HEK293T (cell line): ENCODE data around the gene EVPL.

Source experiments
- CTCF ChIA-PET: fragments of 350-600 bp; formaldehyde crosslinking; extraction: SDS; loops from one replicate; lab custom pipeline; 2021; ENCODE audit warnings: antibody characterized with exemption, inconsistent platforms; lab: Yijun Ruan, JAX
- POLR2A ChIA-PET: fragments of 350-600 bp; formaldehyde crosslinking; extraction: SDS; loops from one replicate; lab custom pipeline; 2020; ENCODE audit warnings: antibody characterized with exemption, inconsistent platforms; lab: Yijun Ruan, JAX
- DNase-seq: peaks from one replicate; pipeline ENCODE4 v3.0.0; 2012; ENCODE audit warnings: mixed read lengths; ENCODE audit errors: extremely low spot score
- ARNT ChIP-seq: fragments of 450-650 bp; IDR thresholded peaks from 2 replicates; pipeline ENCODE4 v1.6.1; 2017; ENCODE audit warnings: mild to moderate bottlenecking
- BHLHE40 ChIP-seq: fragments of 450-650 bp; IDR thresholded peaks from 2 replicates; pipeline ENCODE4 v1.6.1; 2016; ENCODE audit warnings: mild to moderate bottlenecking, moderate library complexity, borderline replicate concordance
- CTBP1 ChIP-seq: fragments of 450-650 bp; IDR thresholded peaks from 2 replicates; pipeline ENCODE4 v1.6.1; 2016; ENCODE audit warnings: borderline replicate concordance
- ELF4 ChIP-seq: fragments of 450-650 bp; IDR thresholded peaks from 2 replicates; pipeline ENCODE4 v1.6.1; 2017; ENCODE audit warnings: antibody characterized with exemption
- FOXA1 ChIP-seq: fragments of 450-650 bp; IDR thresholded peaks from 2 replicates; pipeline ENCODE4 v1.6.1; 2016; ENCODE audit warnings: mild to moderate bottlenecking
- FOXK2 ChIP-seq: fragments of 450-650 bp; IDR thresholded peaks from 2 replicates; pipeline ENCODE4 v1.6.1; 2016; ENCODE audit warnings: mild to moderate bottlenecking
- FOXM1 ChIP-seq: fragments of 450-650 bp; IDR thresholded peaks from 2 replicates; pipeline ENCODE4 v1.6.1; 2017; ENCODE audit warnings: mild to moderate bottlenecking, borderline replicate concordance
- HDGF ChIP-seq: fragments of 450-650 bp; IDR thresholded peaks from 2 replicates; pipeline ENCODE4 v1.6.1; 2017; ENCODE audit warnings: antibody characterized with exemption, borderline replicate concordance
- L3MBTL2 ChIP-seq: fragments of 450-650 bp; conservative IDR thresholded peaks from 2 replicates; pipeline ENCODE4 v1.6.1; 2016; ENCODE audit warnings: mild to moderate bottlenecking
- LEF1 ChIP-seq: fragments of 450-650 bp; IDR thresholded peaks from 2 replicates; pipeline ENCODE4 v1.6.1; 2017; ENCODE audit warnings: mild to moderate bottlenecking, borderline replicate concordance
- NFRKB ChIP-seq: fragments of 450-650 bp; IDR thresholded peaks from 2 replicates; pipeline ENCODE4 v1.6.1; 2016; ENCODE audit warnings: mild to moderate bottlenecking, moderate library complexity
- PKNOX1 ChIP-seq: fragments of 450-650 bp; IDR thresholded peaks from 2 replicates; pipeline ENCODE4 v1.6.1; 2016
- SP1 ChIP-seq: fragments of 450-650 bp; IDR thresholded peaks from 2 replicates; pipeline ENCODE4 v1.6.1; 2017
- SUZ12 ChIP-seq: fragments of 450-650 bp; IDR thresholded peaks from 2 replicates; pipeline ENCODE4 v1.6.1; 2016; ENCODE audit warnings: mild to moderate bottlenecking
- TARDBP ChIP-seq: fragments of 450-650 bp; IDR thresholded peaks from 2 replicates; pipeline ENCODE4 v1.6.1; 2016
- ZNF384 ChIP-seq: fragments of 450-650 bp; IDR thresholded peaks from 2 replicates; pipeline ENCODE4 v1.6.1; 2016

Gene EVPL

GRCh38 chr17:76019833-76020467 is 7.2 kb downstream of the EVPL start:
- no peak for DNase-seq
- no peak for TF ChIP-seq SUZ12
- TF ChIP-seq PKNOX1 = no peak
- TF ChIP-seq ELF4 = no peak
- CTCF ChIA-PET = interaction anchor here (0.7 to 1.9 kb wide), 6 partner anchors 10 to 104 kb away, joined by 3 to 9 read pairs (median 4); no protein-coding TSS in a partner anchor
- POLR2A ChIA-PET = interaction anchor here (0.9 kb wide), 1 partner anchor 52 kb away, joined by 3 read pairs; the partner anchor contains the start of gene SRP68

GRCh38 chr17:76018801-76019200 is 8.3 kb downstream of the EVPL start:
- DNase-seq = no peak
- ChIA-PET CTCF (interaction anchor here (1.9 kb wide), 1 partner anchor 11 kb away, joined by 9 read pairs; no protein-coding TSS in a partner anchor), POLR2A (no interaction called here)
- TF ChIP-seq FOXA1 = no peak
- no peak for TF ChIP-seq BHLHE40
- TF ChIP-seq HDGF = no peak
- TF ChIP-seq NFRKB = no peak
- no peak for TF ChIP-seq PKNOX1
- TF ChIP-seq SP1 = no peak
- no peak for TF ChIP-seq CTBP1
- no peak for TF ChIP-seq ELF4
- no peak for TF ChIP-seq LEF1
- no peak for TF ChIP-seq FOXM1
- TF ChIP-seq FOXK2 = no peak

GRCh38 chr17:76018340-76018680 is 8.8 kb downstream of the EVPL start:
- TF ChIP-seq NFRKB (no peak), TARDBP (no peak), BHLHE40 (no peak), SUZ12 (no peak), CTBP1 (no peak), HDGF (no peak), FOXK2 (no peak), ZNF384 (no peak), SP1 (no peak), LEF1 (no peak), L3MBTL2 (no peak)
- no peak for DNase-seq
- ChIA-PET POLR2A (no interaction called here), CTCF (interaction anchor here (1.9 kb wide), 1 partner anchor 11 kb away, joined by 9 read pairs; no protein-coding TSS in a partner anchor)

GRCh38 chr17:76017481-76018339 is 9.4 kb downstream of the EVPL start:
- no peak for DNase-seq
- CTCF ChIA-PET = no interaction called here
- TF ChIP-seq ARNT = no peak
- no peak for TF ChIP-seq NFRKB
- TF ChIP-seq FOXM1 = no peak
- TF ChIP-seq FOXA1 = no peak
- TF ChIP-seq L3MBTL2 = no peak
- no peak for TF ChIP-seq CTBP1
- no peak for TF ChIP-seq SP1
- no peak for TF ChIP-seq HDGF
- TF ChIP-seq SUZ12 = no peak
- no peak for TF ChIP-seq LEF1
- no peak for TF ChIP-seq PKNOX1
- TF ChIP-seq ZNF384 = no peak
- no peak for TF ChIP-seq FOXK2
- POLR2A ChIA-PET = no interaction called here

- POLR2A ChIA-PET = interaction anchor here (1.9 to 2.4 kb wide), 2 partner anchors 57 to 89 kb away, joined by 6 read pairs; partner anchors contain the start of genes EXOC7 and SRP68
- TF ChIP-seq BHLHE40 (no peak), SP1 (no peak), FOXM1 (no peak), CTBP1 (no peak), FOXK2 (no peak), FOXA1 (no peak), NFRKB (no peak), LEF1 (no peak), HDGF (no peak), ZNF384 (no peak), ARNT (no peak), SUZ12 (no peak), TARDBP (no peak)
- no peak for DNase-seq
- CTCF ChIA-PET = interaction anchor here (0.7 to 1.7 kb wide), 20 partner anchors 8 to 265 kb away, joined by 3 to 15 read pairs (median 4); partner anchors contain the start of genes CDK3 and EXOC7
Measured at GRCh38 chr17:76014925-76015261, 12.2 kb downstream of the EVPL start.
